HepG2 (cell line): ENCODE data around the gene HES7. TPM values are rescaled to one million over a fixed set of nuclear protein-coding genes. Genes with fewer than 3 reads are reported as not detected.
A peak's percentile ranks its signal among the peaks of the same experiment; 100 is the strongest.

Experiments used
- NFRKB ChIP-seq: fragments of 450-650 bp; IDR thresholded peaks from 2 replicates; pipeline ENCODE4 v1.6.1; 2017
- NRL ChIP-seq: sonication (generic); formaldehyde crosslinking; IDR thresholded peaks from 2 replicates; pipeline ENCODE4 v1.5.0; 2020; ENCODE audit warnings: missing genetic modification reagents, mild to moderate bottlenecking, moderate library complexity, borderline replicate concordance
- PRDM15 ChIP-seq: sonication (generic); formaldehyde crosslinking; IDR thresholded peaks from 2 replicates; pipeline ENCODE4 v1.4.0; 2020; ENCODE audit warnings: missing genetic modification reagents
- SALL1 ChIP-seq: sonication (generic); formaldehyde crosslinking; IDR thresholded peaks from 2 replicates; pipeline ENCODE4 v1.8.0; 2022; ENCODE audit warnings: mild to moderate bottlenecking, missing genetic modification reagents
- SSRP1 ChIP-seq: IDR thresholded peaks from 2 replicates; pipeline ENCODE4 v1.6.1; 2016; ENCODE audit warnings: control low read depth
- TFE3 ChIP-seq: IDR thresholded peaks from 2 replicates; pipeline ENCODE4 v1.6.1; 2016
- XBP1 ChIP-seq: sonication (generic); formaldehyde crosslinking; IDR thresholded peaks from 2 replicates; pipeline ENCODE4 v1.5.0; 2020; ENCODE audit warnings: missing genetic modification reagents
- ZBTB44 ChIP-seq: sonication (generic); formaldehyde crosslinking; IDR thresholded peaks from 2 replicates; pipeline ENCODE4 v1.4.0; 2020; ENCODE audit warnings: missing genetic modification reagents
- ZFP62 ChIP-seq: sonication (generic); formaldehyde crosslinking; IDR thresholded peaks from 2 replicates; pipeline ENCODE4 v1.4.0; 2020; ENCODE audit warnings: missing genetic modification reagents
- ZFP91 ChIP-seq: sonication (generic); formaldehyde crosslinking; IDR thresholded peaks from 2 replicates; pipeline ENCODE4 v1.9.0; 2022; ENCODE audit warnings: missing genetic modification reagents, mild to moderate bottlenecking, borderline replicate concordance
- ZGPAT ChIP-seq: IDR thresholded peaks from 2 replicates; pipeline ENCODE4 v1.6.1; 2016; ENCODE audit warnings: mild to moderate bottlenecking
- ZNF432 ChIP-seq: sonication (generic); formaldehyde crosslinking; IDR thresholded peaks from 2 replicates; pipeline ENCODE4 v1.5.0; 2020; ENCODE audit warnings: missing genetic modification reagents, mild to moderate bottlenecking, borderline replicate concordance
- ZNF552 ChIP-seq: sonication (generic); formaldehyde crosslinking; IDR thresholded peaks from 2 replicates; pipeline ENCODE4 v1.9.0; 2022; ENCODE audit warnings: missing genetic modification reagents, mild to moderate bottlenecking, borderline replicate concordance
- ZNF770 ChIP-seq: sonication (generic); formaldehyde crosslinking; IDR thresholded peaks from 2 replicates; pipeline ENCODE4 v1.5.0; 2020; ENCODE audit warnings: mild to moderate bottlenecking, missing genetic modification reagents
- ZNF790 ChIP-seq: sonication (generic); formaldehyde crosslinking; IDR thresholded peaks from 2 replicates; pipeline ENCODE4 v1.8.0; 2022; ENCODE audit warnings: missing genetic modification reagents, mild to moderate bottlenecking, borderline replicate concordance
- polyA plus RNA-seq, 8 experiments: library from polyadenylated mRNA; depleted of rRNA in 3 of 8; stranded (reverse) in 7 of 8; unstranded in 1 of 8; fragments of >200 nt; fragmentation: Illumina TruSeq in 4 of 8; extraction: Trizol in 4 of 8; gene quantifications; 2 replicates each; pipeline versions ENCODE4 v1.2.1 to v1.2.3, GENCODE V29; 2011 to 2016; ENCODE audit warnings: low read depth in 4 of 8, missing spikeins in 1 of 8, mixed read lengths in 1 of 8; ENCODE audit not compliant: insufficient read depth in 1 of 8
- total RNA-seq, 5 experiments: library from RNA; depleted of rRNA; stranded (reverse); fragments of >200 nt; fragmentation: Illumina TruSeq; extraction: Trizol; gene quantifications; 2 replicates each; pipeline ENCODE4 v1.2.3, GENCODE V29; 2016; ENCODE audit warnings: low read depth in 1 of 5

HES7 gene
- total and polyA plus RNA-seq, 2 of the 13 experiments (the other 11 are each of a cell fraction or from before 2014, with no cell fraction given): not detected

GRCh38 chr17:8138672-8139371 lies 14.9 kb upstream of the HES7 start (continued):
- no peak; the same call in 1 of the 2 replicates for TF ChIP-seq PRDM15
- peak; percentile 11; the same call in 1 of the 2 replicates for TF ChIP-seq ZNF770 (CRISPR knock-in tag)
- peak; percentile 90 for TF ChIP-seq ZGPAT (CRISPR knock-in tag)
- TF ChIP-seq SALL1 (CRISPR knock-in tag): peak; percentile 76
- TF ChIP-seq NRL: peak; percentile 95
- peak; percentile 100 for TF ChIP-seq SSRP1
- no peak for TF ChIP-seq ZBTB44 (CRISPR knock-in tag)
- no peak for TF ChIP-seq NFRKB
- no peak for TF ChIP-seq ZFP62 (CRISPR knock-in tag)
- TF ChIP-seq XBP1 (CRISPR knock-in tag): no peak
- peak; percentile 93 for TF ChIP-seq ZFP91 (CRISPR knock-in tag)
- TF ChIP-seq TFE3 (CRISPR knock-in tag): no peak
- TF ChIP-seq ZNF552: no peak
- TF ChIP-seq ZNF432 (CRISPR knock-in tag): no peak
- TF ChIP-seq ZNF790 (CRISPR knock-in tag): no peak
